Measurements from ENCODE around the gene MRPL45.
A peak's percentile ranks its signal among the peaks of the same experiment; 100 is the strongest.

MRPL45 gene

GRCh38 chr17:38325221-38325851, 28.4 kb downstream of the MRPL45 start:
- DNase-seq (ENCODE audit: low read depth), result no peak

- DNase-seq (ENCODE audit: low read depth), result no peak
Observed at GRCh38 chr17:38326996-38327792, 30.2 kb downstream of the MRPL45 start.

- DNase-seq (ENCODE audit: low read depth), result no peak
Observed at GRCh38 chr17:38327936-38328335, 31.0 kb downstream of the MRPL45 start.

- DNase-seq (ENCODE audit: low read depth), result no peak
Observed at GRCh38 chr17:38328620-38329019, 31.7 kb downstream of the MRPL45 start.

GRCh38 chr17:38329284-38329683, 32.3 kb downstream of the MRPL45 start:
- no peak for DNase-seq (ENCODE audit: low read depth)

GRCh38 chr17:38329808-38330730, 33.1 kb downstream of the MRPL45 start:
- no peak for DNase-seq (ENCODE audit: low read depth)

GRCh38 chr17:38330941-38331411, 34.0 kb downstream of the MRPL45 start:
- no peak for DNase-seq (ENCODE audit: low read depth)

- DNase-seq (ENCODE audit: low read depth), result no peak
Observed at GRCh38 chr17:38332735-38333134, 35.8 kb downstream of the MRPL45 start.

GRCh38 chr17:38333635-38334295, 36.8 kb downstream of the MRPL45 start:
- peak; percentile 14 for DNase-seq (ENCODE audit: low read depth)

GRCh38 chr17:38334480-38335364, 37.8 kb downstream of the MRPL45 start:
- DNase-seq (ENCODE audit: low read depth), result no peak

GRCh38 chr17:38336838-38337237, 39.9 kb downstream of the MRPL45 start:
- DNase-seq (ENCODE audit: low read depth), result no peak

GRCh38 chr17:38338053-38338452, 41.1 kb downstream of the MRPL45 start:
- DNase-seq (ENCODE audit: low read depth), result no peak

- no peak for DNase-seq (ENCODE audit: low read depth)
Observed at GRCh38 chr17:38338535-38338934, 41.6 kb downstream of the MRPL45 start.

- DNase-seq (ENCODE audit: low read depth), result no peak
Observed at GRCh38 chr17:38339891-38340290, 42.9 kb downstream of the MRPL45 start.

- DNase-seq (ENCODE audit: low read depth), result no peak
Observed at GRCh38 chr17:38341035-38341721, 44.2 kb downstream of the MRPL45 start.

GRCh38 chr17:38342886-38343607, 46.1 kb downstream of the MRPL45 start:
- DNase-seq (ENCODE audit: low read depth), result no peak

- no peak for DNase-seq (ENCODE audit: low read depth)
Observed at GRCh38 chr17:38343608-38344419, 46.8 kb downstream of the MRPL45 start, which contains the start of gene GPR179. TSS of gene GPR179 (minus strand) at chr17:38343956. CDS start at chr17:38343789, 167 bp downstream.

- DNase-seq (ENCODE audit: low read depth), result no peak
Observed at GRCh38 chr17:38344420-38344745, 47.4 kb downstream of the MRPL45 start.

GRCh38 chr17:38345743-38346142, 48.8 kb downstream of the MRPL45 start:
- DNase-seq (ENCODE audit: low read depth), result no peak

Data from T follicular helper cell (primary cell).